NCI-H446 (cell line): ENCODE data around the gene PIP4K2A.

ENCODE experiments used
- DNase-seq, 2 experiments: peaks; one replicate each; lab custom pipeline; 2025; lab: John Stamatoyannopoulos, UW

Gene PIP4K2A

GRCh38 chr10:22620140-22620857, 94.1 kb downstream of the PIP4K2A start:
- DNase-seq = peak; percentile 86 to 94

GRCh38 chr10:22619101-22619500, 95.3 kb downstream of the PIP4K2A start:
- DNase-seq = no peak

- DNase-seq = no peak
These were observed 96.1 kb downstream of the PIP4K2A start for GRCh38 chr10:22618078-22618785.

GRCh38 chr10:22617516-22617915, 96.9 kb downstream of the PIP4K2A start:
- no peak for DNase-seq

GRCh38 chr10:22617051-22617450, 97.3 kb downstream of the PIP4K2A start:
- no peak for DNase-seq

- DNase-seq = peak; percentile 36 to 66
These were observed 98.4 kb downstream of the PIP4K2A start for GRCh38 chr10:22615819-22616499.

- DNase-seq = no peak
These were observed 99.3 kb downstream of the PIP4K2A start for GRCh38 chr10:22615101-22615500.

- DNase-seq = peak in 1 of 2 experiments; percentile 19
These were observed 101.4 kb downstream of the PIP4K2A start for GRCh38 chr10:22613011-22613410.

GRCh38 chr10:22612318-22612717, 102.1 kb downstream of the PIP4K2A start:
- DNase-seq = no peak

GRCh38 chr10:22611425-22612115, 102.8 kb downstream of the PIP4K2A start:
- DNase-seq = no peak

- DNase-seq = no peak
These were observed 103.8 kb downstream of the PIP4K2A start for GRCh38 chr10:22610610-22611009.

GRCh38 chr10:22609719-22610465, 104.5 kb downstream of the PIP4K2A start:
- DNase-seq = no peak

GRCh38 chr10:22609251-22609650, 105.1 kb downstream of the PIP4K2A start:
- DNase-seq = peak in 1 of 2 experiments; percentile 61

- DNase-seq = no peak
These were observed 107.1 kb downstream of the PIP4K2A start for GRCh38 chr10:22607261-22607660.

GRCh38 chr10:22606164-22606614, 108.2 kb downstream of the PIP4K2A start:
- peak in 1 of 2 experiments; percentile 30 for DNase-seq

- peak in 1 of 2 experiments; percentile 56 for DNase-seq
These were observed 109.2 kb downstream of the PIP4K2A start for GRCh38 chr10:22605168-22605567.

- no peak for DNase-seq
These were observed 109.8 kb downstream of the PIP4K2A start for GRCh38 chr10:22604344-22605126.

GRCh38 chr10:22603581-22603980, 110.8 kb downstream of the PIP4K2A start:
- DNase-seq = no peak

- DNase-seq = no peak
These were observed 112.8 kb downstream of the PIP4K2A start for GRCh38 chr10:22601618-22602017.

- no peak for DNase-seq
These were observed 114.6 kb downstream of the PIP4K2A start for GRCh38 chr10:22599636-22600228.
